PC-3 (cell line): ENCODE results near the gene GLRX5. TPM values are rescaled to one million over a fixed set of nuclear protein-coding genes. Genes with fewer than 3 reads are reported as not detected.

Experiments used
- ATAC-seq: fragments of 200-7000 bp; cut with Tn5 transposase; 2 replicates; pipeline ENCODE4 v1.9.1; 2020; ENCODE audit warnings: mild to moderate bottlenecking, moderate library complexity
- BruUV-seq: library from RNA; stranded (reverse); fragments of 400-500 nt; replicated peaks from 2 replicates; lab custom pipeline; 2021; lab: Mats Ljungman, UMichigan
- CTCF ChIA-PET: fragments of 300-600 bp; sonication (Branson Sonifier 250); formaldehyde crosslinking; loops from one replicate; lab custom pipeline; 2022; ENCODE audit warnings: antibody characterized with exemption; lab: Charles Lee
- POLR2A ChIA-PET: fragments of 300-600 bp; sonication (Branson Sonifier 250); formaldehyde crosslinking; loops from one replicate; lab custom pipeline; 2022; ENCODE audit warnings: antibody characterized with exemption; ENCODE audit not compliant: unreplicated experiment; lab: Charles Lee
- DNase-seq: peaks from one replicate; pipeline ENCODE4 v3.0.0-alpha.2; 2015
- H2AFZ ChIP-seq: fragments of 300-600 bp; sonication (generic); 2 replicates; pipeline ENCODE4 v1.6.0; 2016; ENCODE audit warnings: antibody characterized with exemption, low read length
- H3F3A ChIP-seq: fragments of 300-600 bp; sonication (generic); one replicate; pipeline ENCODE4 v1.6.0; 2017; ENCODE audit warnings: antibody characterized with exemption, low read length, control low read depth, mild to moderate bottlenecking; ENCODE audit not compliant: unreplicated experiment
- H3K27ac ChIP-seq: fragments of 300-600 bp; sonication (generic); 2 replicates; pipeline ENCODE4 v1.5.1; 2016; ENCODE audit warnings: mild to moderate bottlenecking, low read length
- H3K27me3 ChIP-seq: fragments of 300-600 bp; sonication (generic); 2 replicates; pipeline ENCODE4 v1.6.1; 2016; ENCODE audit warnings: low read length, mixed read lengths
- H3K36me3 ChIP-seq: fragments of 300-600 bp; sonication (generic); 2 replicates; pipeline ENCODE4 v1.6.1; 2016; ENCODE audit warnings: low read depth, mixed run types, low read length, mixed read lengths
- H3K4me1 ChIP-seq: fragments of 300-600 bp; sonication (generic); 2 replicates; pipeline ENCODE4 v1.5.1; 2016; ENCODE audit warnings: low read length; ENCODE audit not compliant: insufficient read depth
- H3K4me2 ChIP-seq: fragments of 300-600 bp; sonication (generic); 2 replicates; pipeline ENCODE4 v1.6.0; 2016; ENCODE audit warnings: low read length
- H3K4me3 ChIP-seq: fragments of 300-600 bp; sonication (generic); 2 replicates; pipeline ENCODE4 v1.5.1; 2016; ENCODE audit warnings: mild to moderate bottlenecking, low read length, mixed read lengths
- H3K79me2 ChIP-seq: fragments of 300-600 bp; sonication (generic); 2 replicates; pipeline ENCODE4 v1.6.1; 2017; ENCODE audit warnings: low read length, mixed read lengths
- H3K9ac ChIP-seq: fragments of 300-600 bp; sonication (generic); 2 replicates; pipeline ENCODE4 v1.6.0; 2016; ENCODE audit warnings: mild to moderate bottlenecking, low read length
- H3K9me2 ChIP-seq: fragments of 300-600 bp; sonication (generic); replicated peaks from 2 replicates; pipeline ENCODE4 v1.6.1; 2016; ENCODE audit warnings: mixed run types, low read length, mixed read lengths
- H3K9me3 ChIP-seq: fragments of 300-600 bp; sonication (generic); 2 replicates; pipeline ENCODE4 v1.6.1; 2016; ENCODE audit warnings: low read length, mixed read lengths
- H4K20me1 ChIP-seq: fragments of 300-600 bp; sonication (generic); 2 replicates; pipeline ENCODE4 v1.6.1; 2016; ENCODE audit warnings: low read length, mixed read lengths
- EZH2 ChIP-seq: fragments of 300-600 bp; sonication (generic); IDR thresholded peaks from one replicate; pipeline ENCODE4 v1.6.1; 2017; ENCODE audit warnings: antibody characterized with exemption, mild to moderate bottlenecking, low read length; ENCODE audit not compliant: unreplicated experiment
- EZH2phosphoT487 ChIP-seq: fragments of 300-600 bp; sonication (generic); IDR thresholded peaks from 2 replicates; pipeline ENCODE4 v1.6.1; 2018; ENCODE audit warnings: mild to moderate bottlenecking, antibody characterized with exemption, low read length, borderline replicate concordance
- intact Hi-C: fragments of 100-400 bp; cut with micrococcal nuclease; formaldehyde crosslinking; loops from 2 replicates; pipeline ENCODE4 v1.9.0; 2023
- total RNA-seq: library from RNA; depleted of rRNA; stranded (reverse); fragments of >200 nt; gene quantifications from 2 replicates; pipeline ENCODE4 v1.2.3, GENCODE V29; 2014
- TF ChIP-seq, protein P1 (sequence below): fragments of 300-600 bp; sonication (generic); conservative IDR thresholded peaks from 2 replicates; pipeline ENCODE4 v1.5.1; 2017; ENCODE audit warnings: antibody characterized with exemption, low read depth, mild to moderate bottlenecking, low read length

GLRX5 gene
- total RNA-seq, 1 experiment from 2014 or later, result 60.0 TPM

DNA sequence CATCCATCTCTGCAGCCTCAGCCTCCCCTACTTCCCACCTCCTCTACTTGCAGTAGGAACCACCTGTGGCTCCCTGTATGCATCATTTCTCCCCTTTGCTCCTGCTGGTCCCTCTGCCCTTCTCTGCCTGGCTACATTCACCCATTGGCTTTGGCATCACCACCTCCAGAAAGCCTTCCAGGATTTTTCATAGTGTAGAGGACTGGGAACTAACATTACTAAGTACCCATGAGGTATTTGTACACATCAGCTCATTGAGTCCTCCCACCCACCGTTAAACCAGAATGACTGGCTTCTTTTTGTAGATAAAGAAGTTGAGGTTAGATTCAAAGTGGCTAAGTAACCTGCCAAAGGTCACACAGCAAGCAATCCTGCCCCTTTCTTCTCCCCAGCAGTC lies 35.5 kb upstream of the GLRX5 start:
- no peak overlapping the region for H3K9ac ChIP-seq
- peaks cover 12% of the 10 kb centered on the region for H3K4me1 ChIP-seq
- no peaks in the 10 kb centered on the region for H3K36me3 ChIP-seq
- ChIA-PET POLR2A (no interaction called here), CTCF (interaction anchor here (0.6 kb wide), 1 partner anchor 57 kb away, joined by 3 read pairs; no protein-coding TSS in a partner anchor)
- H3K79me2 ChIP-seq, result no peaks in the 10 kb centered on the region
- no peak for TF ChIP-seq EZH2phosphoT487
- TF ChIP-seq EZH2, result no peak
- TF ChIP-seq, protein P1, sequence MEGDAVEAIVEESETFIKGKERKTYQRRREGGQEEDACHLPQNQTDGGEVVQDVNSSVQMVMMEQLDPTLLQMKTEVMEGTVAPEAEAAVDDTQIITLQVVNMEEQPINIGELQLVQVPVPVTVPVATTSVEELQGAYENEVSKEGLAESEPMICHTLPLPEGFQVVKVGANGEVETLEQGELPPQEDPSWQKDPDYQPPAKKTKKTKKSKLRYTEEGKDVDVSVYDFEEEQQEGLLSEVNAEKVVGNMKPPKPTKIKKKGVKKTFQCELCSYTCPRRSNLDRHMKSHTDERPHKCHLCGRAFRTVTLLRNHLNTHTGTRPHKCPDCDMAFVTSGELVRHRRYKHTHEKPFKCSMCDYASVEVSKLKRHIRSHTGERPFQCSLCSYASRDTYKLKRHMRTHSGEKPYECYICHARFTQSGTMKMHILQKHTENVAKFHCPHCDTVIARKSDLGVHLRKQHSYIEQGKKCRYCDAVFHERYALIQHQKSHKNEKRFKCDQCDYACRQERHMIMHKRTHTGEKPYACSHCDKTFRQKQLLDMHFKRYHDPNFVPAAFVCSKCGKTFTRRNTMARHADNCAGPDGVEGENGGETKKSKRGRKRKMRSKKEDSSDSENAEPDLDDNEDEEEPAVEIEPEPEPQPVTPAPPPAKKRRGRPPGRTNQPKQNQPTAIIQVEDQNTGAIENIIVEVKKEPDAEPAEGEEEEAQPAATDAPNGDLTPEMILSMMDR, result no peak
- intact Hi-C loops, result no loop called here
- no peak overlapping the region for H3K4me3 ChIP-seq
- H3K9me3 ChIP-seq, result no peaks in the 10 kb centered on the region
- no peaks in the 10 kb centered on the region for H3K27me3 ChIP-seq
- ATAC-seq, result no peak
- H3K9me2 ChIP-seq, result no peaks in the 10 kb centered on the region
- no TSS peak for BruUV-seq
- H3K27ac ChIP-seq, result no peak overlapping the region
- H4K20me1 ChIP-seq, result no peaks in the 10 kb centered on the region
- DNase-seq, result no peak
- H3K4me2 ChIP-seq, result no peak overlapping the region
- H3F3A ChIP-seq, result no peaks in the 10 kb centered on the region
- no peak overlapping the region for H2AFZ ChIP-seq

DNA sequence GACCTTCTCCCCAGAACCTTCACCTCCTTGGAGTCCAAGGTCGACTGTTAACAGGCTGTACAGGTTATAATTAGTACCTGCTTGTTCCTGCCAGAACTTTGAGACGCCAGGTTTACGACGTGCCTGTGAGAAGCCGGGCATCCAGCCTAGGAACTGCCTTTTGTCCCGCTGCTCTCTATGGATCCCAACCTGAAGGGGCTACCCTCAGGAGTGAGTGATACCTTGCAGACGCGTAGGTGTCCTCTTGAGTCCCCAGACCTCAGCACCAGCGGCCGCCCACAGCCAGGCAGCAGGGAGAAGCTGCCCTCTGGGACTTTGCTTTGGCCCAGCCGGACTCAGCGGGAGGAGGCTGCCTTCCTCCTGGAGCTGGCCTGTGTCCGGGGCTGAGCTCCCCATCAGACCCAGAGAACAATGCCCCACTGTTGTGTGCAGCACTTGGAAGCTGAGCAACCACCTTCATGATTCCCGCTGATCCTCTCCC lies 34.6 kb upstream of the GLRX5 start:
- CTCF ChIA-PET, result no interaction called here
- Histone ChIP-seq H3K4me2 (no peak overlapping the region), H3K9me2 (no peaks in the 10 kb centered on the region)

More for the DNA sequence above, 34.6 kb upstream of the GLRX5 start:
- POLR2A ChIA-PET, result no interaction called here
- intact Hi-C loops, result no loop called here
- Histone ChIP-seq H2AFZ (no peak overlapping the region), H3K36me3 (no peaks in the 10 kb centered on the region), H4K20me1 (no peaks in the 10 kb centered on the region), H3K27me3 (no peaks in the 10 kb centered on the region), H3K4me1 (peaks cover 12% of the 10 kb centered on the region), H3K79me2 (no peaks in the 10 kb centered on the region), H3F3A (no peaks in the 10 kb centered on the region), H3K9me3 (no peaks in the 10 kb centered on the region), H3K4me3 (no peak overlapping the region), H3K9ac (no peak overlapping the region), H3K27ac (no peak overlapping the region)
- no peak; the same call in 1 of the 2 replicates for ATAC-seq
- TF ChIP-seq EZH2 (no peak), EZH2phosphoT487 (no peak)
- TF ChIP-seq, protein P1, result no peak
- DNase-seq, result no peak
- BruUV-seq, result no TSS peak
